ENCODE results near the gene COL27A1.

GRCh38 chr9:114345493-114346065, 190.2 kb downstream of the COL27A1 start:
- no peak for TF ChIP-seq CREB1 (CRISPR knock-in tag; IDR thresholded peaks at IDR 0.05; ENCODE audit: low read depth)
- no peak for TF ChIP-seq CTCF (conservative IDR thresholded peaks at IDR 0.05; ENCODE audit: low read depth in 2 of 2)
- no peak for TF ChIP-seq EZH2 (IDR thresholded peaks at IDR 0.05; ENCODE audit: low read depth, unreplicated experiment)
- TF ChIP-seq POLR2AphosphoS5 (IDR thresholded peaks at IDR 0.05; ENCODE audit: low read depth), result no peak
- TF ChIP-seq REST (IDR thresholded peaks at IDR 0.05; ENCODE audit: unreplicated experiment), result no peak
- no peak for TF ChIP-seq ZNF114 (CRISPR knock-in tag; IDR thresholded peaks at IDR 0.05)
- no peak for TF ChIP-seq JUNB (IDR thresholded peaks at IDR 0.05; ENCODE audit: unreplicated experiment)
- no peak for TF ChIP-seq EZH2phosphoT487 (IDR thresholded peaks at IDR 0.05; ENCODE audit: unreplicated experiment)
- TF ChIP-seq ZNF331 (CRISPR knock-in tag; IDR thresholded peaks at IDR 0.05; ENCODE audit: low read depth), result no peak
- no peak for TF ChIP-seq ETS1 (IDR thresholded peaks at IDR 0.05)
- TF ChIP-seq STAT1 (IDR thresholded peaks at IDR 0.05; ENCODE audit: unreplicated experiment), result no peak

Data from GM23338 (cell line).